Rectal smooth muscle tissue (tissue), 1 donor: ENCODE measurements around the gene IFNGR1.

Experiments
- H3K27ac ChIP-seq: one replicate; pipeline ENCODE4 v1.7.0; 2013; ENCODE audit warnings: low read depth, low read length, inconsistent platforms
- H3K27me3 ChIP-seq: one replicate; pipeline ENCODE4 v1.7.0; 2013; ENCODE audit warnings: low read length; ENCODE audit not compliant: control insufficient read depth, insufficient read depth
- H3K36me3 ChIP-seq: one replicate; pipeline ENCODE4 v1.7.0; 2013; ENCODE audit warnings: low read length; ENCODE audit not compliant: control insufficient read depth, insufficient read depth
- H3K4me1 ChIP-seq: one replicate; pipeline ENCODE4 v1.7.0; 2013; ENCODE audit warnings: low read length; ENCODE audit not compliant: control insufficient read depth, insufficient read depth
- H3K4me3 ChIP-seq: one replicate; pipeline ENCODE4 v1.7.0; 2013; ENCODE audit warnings: low read length
- H3K9ac ChIP-seq: one replicate; pipeline ENCODE4 v1.7.0; 2013; ENCODE audit warnings: low read length

Gene IFNGR1

DNA sequence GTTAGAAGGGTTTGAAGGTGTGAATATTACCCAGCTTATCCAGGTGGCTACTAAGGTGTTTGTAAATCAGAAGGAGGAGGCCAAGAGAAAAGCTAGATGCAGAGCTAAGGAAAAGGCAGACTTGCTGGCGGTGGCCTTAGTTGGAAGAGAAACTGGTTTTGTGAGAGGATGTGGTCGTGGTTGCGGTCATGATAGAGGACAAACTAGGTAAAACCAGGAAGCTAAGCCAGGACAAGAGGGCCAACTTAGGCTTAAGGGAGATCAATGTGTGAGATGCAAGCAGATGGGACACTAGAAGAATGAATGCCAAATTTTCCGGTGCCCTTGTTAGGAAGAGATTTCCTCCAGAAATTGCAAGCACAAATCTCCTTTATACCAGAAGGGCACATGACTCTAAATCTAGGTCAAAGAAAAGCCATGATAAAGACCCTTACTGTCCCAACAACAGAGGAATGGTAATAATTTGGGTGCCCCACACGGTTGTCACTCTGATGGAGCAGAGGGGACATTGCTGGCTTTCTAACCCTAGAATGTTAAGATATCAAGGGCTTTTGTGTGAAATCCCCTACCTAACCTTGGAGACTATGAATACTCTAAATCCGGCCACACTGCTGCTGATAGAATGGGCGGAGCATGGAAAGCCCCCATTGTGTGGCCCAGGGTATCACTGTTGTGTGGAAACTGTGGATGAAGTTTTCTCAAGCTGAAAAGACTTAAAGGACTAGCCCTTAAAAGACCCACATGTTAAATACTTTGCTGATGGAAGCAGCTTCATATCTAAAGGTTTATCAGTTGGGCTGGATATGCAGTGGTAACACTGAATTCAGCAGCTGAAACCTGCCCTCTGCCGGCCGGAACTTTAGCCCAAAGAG lies 53.6 kb downstream of the IFNGR1 start:
- Histone ChIP-seq H3K36me3 (no peaks in the 10 kb centered on the region), H3K4me1 (no peaks in the 10 kb centered on the region), H3K4me3 (no peak overlapping the region), H3K27ac (no peak overlapping the region), H3K27me3 (no peaks in the 10 kb centered on the region), H3K9ac (no peak overlapping the region)

GRCh38 chr6:137163732-137164318 lies 55.4 kb downstream of the IFNGR1 start:
- Histone ChIP-seq H3K4me3 (no peak overlapping the region), H3K9ac (no peak overlapping the region), H3K4me1 (no peaks in the 10 kb centered on the region), H3K36me3 (no peaks in the 10 kb centered on the region), H3K27me3 (no peaks in the 10 kb centered on the region), H3K27ac (no peak overlapping the region)

GRCh38 chr6:137162692-137163306 lies 56.4 kb downstream of the IFNGR1 start:
- H3K4me1 ChIP-seq = no peaks in the 10 kb centered on the region
- H3K4me3 ChIP-seq = no peak overlapping the region
- no peak overlapping the region for H3K9ac ChIP-seq
- H3K27me3 ChIP-seq = no peaks in the 10 kb centered on the region
- no peaks in the 10 kb centered on the region for H3K36me3 ChIP-seq
- no peak overlapping the region for H3K27ac ChIP-seq

GRCh38 chr6:137161949-137162348 lies 57.2 kb downstream of the IFNGR1 start:
- H3K4me1 ChIP-seq = no peaks in the 10 kb centered on the region
- H3K9ac ChIP-seq = no peak overlapping the region
- no peak overlapping the region for H3K27ac ChIP-seq
- H3K36me3 ChIP-seq = no peaks in the 10 kb centered on the region
- H3K27me3 ChIP-seq = no peaks in the 10 kb centered on the region
- no peak overlapping the region for H3K4me3 ChIP-seq

DNA sequence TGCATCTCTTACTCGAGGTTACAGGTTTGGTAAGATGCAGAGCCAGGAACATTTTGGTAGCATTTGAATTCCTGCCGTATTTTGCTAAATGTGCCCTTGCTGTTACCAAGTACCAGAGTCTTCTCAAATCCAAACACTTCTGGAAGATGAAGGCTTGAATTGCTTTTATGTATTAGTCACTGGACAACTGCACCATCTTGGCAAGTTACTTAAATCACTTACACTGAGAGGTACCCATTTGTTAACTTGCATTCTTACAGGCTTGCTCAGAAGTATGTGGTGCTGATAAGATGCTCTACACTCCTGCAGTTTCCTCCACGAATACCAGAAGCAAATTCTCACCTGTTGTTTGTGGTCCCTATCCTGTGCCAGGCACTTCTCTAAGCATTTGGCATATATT lies 58.4 kb downstream of the IFNGR1 start:
- no peaks in the 10 kb centered on the region for H3K27me3 ChIP-seq
- H3K4me3 ChIP-seq = no peak overlapping the region
- no peak overlapping the region for H3K9ac ChIP-seq
- no peaks in the 10 kb centered on the region for H3K4me1 ChIP-seq
- no peak overlapping the region for H3K27ac ChIP-seq
- H3K36me3 ChIP-seq = no peaks in the 10 kb centered on the region

DNA sequence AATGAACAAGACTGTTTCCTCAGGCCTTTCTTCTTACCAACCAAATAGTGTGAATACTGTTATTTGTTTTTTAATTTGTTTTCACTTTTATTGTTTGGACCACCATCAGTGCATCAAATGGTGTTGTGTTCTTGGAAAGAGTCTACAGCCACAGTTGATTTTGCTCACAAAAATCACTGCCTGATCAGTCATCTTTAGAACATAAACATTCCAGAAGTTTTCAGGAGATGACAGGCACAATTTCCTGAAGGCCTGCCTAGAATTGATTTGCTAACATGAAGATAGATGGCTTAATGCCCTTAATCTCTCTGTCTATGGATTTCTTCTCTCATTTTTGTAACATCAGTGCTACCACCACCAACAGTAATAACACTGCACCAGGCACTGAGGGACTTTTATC lies 59.3 kb downstream of the IFNGR1 start:
- no peaks in the 10 kb centered on the region for H3K27me3 ChIP-seq
- no peak overlapping the region for H3K27ac ChIP-seq
- H3K4me1 ChIP-seq = no peaks in the 10 kb centered on the region
- no peak overlapping the region for H3K4me3 ChIP-seq
- no peaks in the 10 kb centered on the region for H3K36me3 ChIP-seq
- no peak overlapping the region for H3K9ac ChIP-seq

DNA sequence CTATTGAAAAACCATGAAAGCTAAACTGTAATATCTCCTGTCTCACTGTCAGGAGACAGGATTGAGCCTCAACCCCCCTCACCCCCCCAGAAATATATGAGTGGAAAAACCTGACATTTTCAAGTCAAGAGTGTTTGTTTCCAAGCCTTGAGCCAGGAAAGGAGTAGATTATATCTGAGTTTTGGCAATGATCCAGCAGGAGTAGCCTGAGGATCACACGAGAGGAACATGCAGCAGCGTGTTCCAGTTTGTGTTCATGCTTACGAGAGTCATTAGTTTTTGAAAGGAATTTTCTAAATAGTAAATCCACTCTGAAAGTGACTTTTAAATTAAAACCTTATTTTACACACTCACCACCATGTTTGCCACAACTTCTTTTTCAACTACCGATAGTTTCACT lies 61.6 kb downstream of the IFNGR1 start:
- Histone ChIP-seq H3K27me3 (no peaks in the 10 kb centered on the region), H3K27ac (no peak overlapping the region), H3K4me3 (no peak overlapping the region), H3K9ac (no peak overlapping the region), H3K36me3 (no peaks in the 10 kb centered on the region), H3K4me1 (no peaks in the 10 kb centered on the region)

- Histone ChIP-seq H3K4me3 (no peak overlapping the region), H3K27ac (no peak overlapping the region), H3K4me1 (no peaks in the 10 kb centered on the region), H3K9ac (no peak overlapping the region), H3K36me3 (no peaks in the 10 kb centered on the region), H3K27me3 (no peaks in the 10 kb centered on the region)
These were observed 62.5 kb downstream of the IFNGR1 start for GRCh38 chr6:137156650-137157049.

- Histone ChIP-seq H3K4me1 (no peaks in the 10 kb centered on the region), H3K27ac (no peak overlapping the region), H3K27me3 (no peaks in the 10 kb centered on the region), H3K4me3 (no peak overlapping the region), H3K36me3 (no peaks in the 10 kb centered on the region), H3K9ac (no peak overlapping the region)
These were observed 63.4 kb downstream of the IFNGR1 start for GRCh38 chr6:137155830-137156229.

- H3K9ac ChIP-seq = no peak overlapping the region
- H3K27me3 ChIP-seq = no peaks in the 10 kb centered on the region
- H3K4me1 ChIP-seq = no peaks in the 10 kb centered on the region
- H3K4me3 ChIP-seq = no peak overlapping the region
- H3K27ac ChIP-seq = no peak overlapping the region
- H3K36me3 ChIP-seq = no peaks in the 10 kb centered on the region
These were observed 69.1 kb downstream of the IFNGR1 start for GRCh38 chr6:137150072-137150471.

DNA sequence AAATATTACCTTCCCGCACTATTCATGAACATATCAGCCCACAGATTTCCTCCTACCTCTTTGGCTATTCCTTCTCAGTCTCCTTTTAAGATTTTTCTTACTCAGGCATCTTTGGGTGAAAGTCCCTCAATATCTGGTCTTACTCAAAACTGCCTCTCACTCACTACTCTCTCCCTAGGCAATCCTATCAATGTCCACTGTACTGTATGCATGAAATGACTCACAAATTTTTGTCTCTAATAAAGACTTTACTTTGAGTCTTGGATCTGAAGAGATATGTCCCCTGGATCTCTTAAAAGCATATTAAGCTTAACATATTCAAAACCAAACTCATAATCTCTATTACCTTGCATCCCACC lies 70.2 kb downstream of the IFNGR1 start:
- H3K9ac ChIP-seq = no peak overlapping the region
- no peaks in the 10 kb centered on the region for H3K27me3 ChIP-seq
- no peaks in the 10 kb centered on the region for H3K36me3 ChIP-seq
- no peak overlapping the region for H3K4me3 ChIP-seq
- no peaks in the 10 kb centered on the region for H3K4me1 ChIP-seq
- no peak overlapping the region for H3K27ac ChIP-seq

- no peak overlapping the region for H3K4me3 ChIP-seq
- no peaks in the 10 kb centered on the region for H3K4me1 ChIP-seq
- H3K27me3 ChIP-seq = no peaks in the 10 kb centered on the region
- H3K9ac ChIP-seq = no peak overlapping the region
- H3K36me3 ChIP-seq = no peaks in the 10 kb centered on the region
- no peak overlapping the region for H3K27ac ChIP-seq
These were observed 70.7 kb downstream of the IFNGR1 start for GRCh38 chr6:137148306-137149034.
